Neural cell (in vitro differentiated cells): ENCODE measurements around the gene MYO15A.

Source experiments
- EP300 ChIP-seq: fragments of 450-650 bp; conservative IDR thresholded peaks from 2 replicates; pipeline ENCODE4 v1.6.1; 2014; ENCODE audit warnings: antibody characterized with exemption, mild to moderate bottlenecking, moderate library complexity; ENCODE audit not compliant: poor library complexity, severe bottlenecking
- EZH2 ChIP-seq: fragments of 200-600, 300-800 bp; shearing (Covaris generic), sonication (generic); IDR thresholded peaks from 2 replicates; pipeline ENCODE4 v1.6.1; 2014; ENCODE audit warnings: antibody characterized with exemption, low read length, borderline replicate concordance, mild to moderate bottlenecking; ENCODE audit not compliant: insufficient read depth, poor library complexity, severe bottlenecking

DNA sequence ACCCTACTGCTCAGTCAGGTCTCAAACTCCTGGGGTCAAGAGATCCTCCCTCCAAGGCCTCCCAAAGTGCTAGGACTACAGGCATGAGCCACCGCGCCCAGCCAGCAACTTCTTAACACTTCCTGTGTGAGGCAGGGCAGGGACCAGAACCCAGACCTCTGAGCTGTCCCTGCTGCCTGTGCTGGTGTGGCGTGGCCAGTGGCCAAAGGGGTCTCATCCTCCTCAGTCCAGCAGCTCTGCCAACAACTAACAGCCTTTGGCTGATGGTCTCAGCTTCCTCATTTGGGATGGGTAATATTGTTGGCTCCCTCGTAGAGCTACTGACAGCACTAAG, 115.5 kb downstream of the MYO15A start:
- TF ChIP-seq EP300 (no peak), EZH2 (no peak)
